PC-3 (cell line): Measurements from ENCODE around the gene RMI1. TPM values are rescaled to one million over a fixed set of nuclear protein-coding genes. Genes with fewer than 3 reads are reported as not detected.
A peak's percentile ranks its signal among the peaks of the same experiment; 100 is the strongest.

ENCODE experiments used
- ATAC-seq: fragments of 200-7000 bp; cut with Tn5 transposase; 2 replicates; pipeline ENCODE4 v1.9.1; 2020; ENCODE audit warnings: mild to moderate bottlenecking, moderate library complexity
- BruUV-seq: library from RNA; stranded (reverse); fragments of 400-500 nt; replicated peaks from 2 replicates; lab custom pipeline; 2021; lab: Mats Ljungman, UMichigan
- CTCF ChIA-PET: fragments of 300-600 bp; sonication (Branson Sonifier 250); formaldehyde crosslinking; loops from one replicate; lab custom pipeline; 2022; ENCODE audit warnings: antibody characterized with exemption; lab: Charles Lee
- POLR2A ChIA-PET: fragments of 300-600 bp; sonication (Branson Sonifier 250); formaldehyde crosslinking; loops from one replicate; lab custom pipeline; 2022; ENCODE audit warnings: antibody characterized with exemption; ENCODE audit not compliant: unreplicated experiment; lab: Charles Lee
- DNase-seq: peaks from one replicate; pipeline ENCODE4 v3.0.0-alpha.2; 2015
- H2AFZ ChIP-seq: fragments of 300-600 bp; sonication (generic); 2 replicates; pipeline ENCODE4 v1.6.0; 2016; ENCODE audit warnings: antibody characterized with exemption, low read length
- H3F3A ChIP-seq: fragments of 300-600 bp; sonication (generic); one replicate; pipeline ENCODE4 v1.6.0; 2017; ENCODE audit warnings: antibody characterized with exemption, low read length, control low read depth, mild to moderate bottlenecking; ENCODE audit not compliant: unreplicated experiment
- H3K27ac ChIP-seq: fragments of 300-600 bp; sonication (generic); 2 replicates; pipeline ENCODE4 v1.5.1; 2016; ENCODE audit warnings: mild to moderate bottlenecking, low read length
- H3K27me3 ChIP-seq: fragments of 300-600 bp; sonication (generic); 2 replicates; pipeline ENCODE4 v1.6.1; 2016; ENCODE audit warnings: low read length, mixed read lengths
- H3K36me3 ChIP-seq: fragments of 300-600 bp; sonication (generic); 2 replicates; pipeline ENCODE4 v1.6.1; 2016; ENCODE audit warnings: low read depth, mixed run types, low read length, mixed read lengths
- H3K4me1 ChIP-seq: fragments of 300-600 bp; sonication (generic); 2 replicates; pipeline ENCODE4 v1.5.1; 2016; ENCODE audit warnings: low read length; ENCODE audit not compliant: insufficient read depth
- H3K4me2 ChIP-seq: fragments of 300-600 bp; sonication (generic); 2 replicates; pipeline ENCODE4 v1.6.0; 2016; ENCODE audit warnings: low read length
- H3K4me3 ChIP-seq: fragments of 300-600 bp; sonication (generic); 2 replicates; pipeline ENCODE4 v1.5.1; 2016; ENCODE audit warnings: mild to moderate bottlenecking, low read length, mixed read lengths
- H3K79me2 ChIP-seq: fragments of 300-600 bp; sonication (generic); 2 replicates; pipeline ENCODE4 v1.6.1; 2017; ENCODE audit warnings: low read length, mixed read lengths
- H3K9ac ChIP-seq: fragments of 300-600 bp; sonication (generic); 2 replicates; pipeline ENCODE4 v1.6.0; 2016; ENCODE audit warnings: mild to moderate bottlenecking, low read length
- H3K9me2 ChIP-seq: fragments of 300-600 bp; sonication (generic); replicated peaks from 2 replicates; pipeline ENCODE4 v1.6.1; 2016; ENCODE audit warnings: mixed run types, low read length, mixed read lengths
- H3K9me3 ChIP-seq: fragments of 300-600 bp; sonication (generic); 2 replicates; pipeline ENCODE4 v1.6.1; 2016; ENCODE audit warnings: low read length, mixed read lengths
- H4K20me1 ChIP-seq: fragments of 300-600 bp; sonication (generic); 2 replicates; pipeline ENCODE4 v1.6.1; 2016; ENCODE audit warnings: low read length, mixed read lengths
- EZH2 ChIP-seq: fragments of 300-600 bp; sonication (generic); IDR thresholded peaks from one replicate; pipeline ENCODE4 v1.6.1; 2017; ENCODE audit warnings: antibody characterized with exemption, mild to moderate bottlenecking, low read length; ENCODE audit not compliant: unreplicated experiment
- EZH2phosphoT487 ChIP-seq: fragments of 300-600 bp; sonication (generic); IDR thresholded peaks from 2 replicates; pipeline ENCODE4 v1.6.1; 2018; ENCODE audit warnings: mild to moderate bottlenecking, antibody characterized with exemption, low read length, borderline replicate concordance
- intact Hi-C: fragments of 100-400 bp; cut with micrococcal nuclease; formaldehyde crosslinking; loops from 2 replicates; pipeline ENCODE4 v1.9.0; 2023
- total RNA-seq: library from RNA; depleted of rRNA; stranded (reverse); fragments of >200 nt; gene quantifications from 2 replicates; pipeline ENCODE4 v1.2.3, GENCODE V29; 2014
- TF ChIP-seq, protein P1 (sequence below): fragments of 300-600 bp; sonication (generic); conservative IDR thresholded peaks from 2 replicates; pipeline ENCODE4 v1.5.1; 2017; ENCODE audit warnings: antibody characterized with exemption, low read depth, mild to moderate bottlenecking, low read length

Gene RMI1
- total RNA-seq, 1 experiment from 2014 or later = 5.0 TPM

DNA sequence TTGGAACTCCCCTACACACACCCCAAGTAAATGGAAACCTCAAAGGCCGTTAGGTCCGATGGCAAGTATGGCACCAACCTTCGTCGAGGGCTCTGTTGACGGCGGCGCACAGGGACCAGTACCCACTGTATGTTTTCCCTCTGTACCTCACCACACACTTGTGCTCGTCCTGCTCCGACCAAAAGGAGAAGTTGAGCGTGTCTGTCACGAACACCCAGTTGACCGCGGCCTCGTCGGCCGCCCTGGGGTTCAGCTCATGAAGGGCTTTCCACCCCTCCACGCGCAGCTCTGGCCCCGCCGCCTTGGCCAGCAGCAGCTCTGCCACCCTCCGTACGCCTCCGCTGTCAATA is 24.5 kb upstream of the RMI1 start:
- peak overlapping the region; percentile 93 for H3K4me2 ChIP-seq
- TSS peak; percentile 77 for BruUV-seq
- no peaks in the 10 kb centered on the region for H4K20me1 ChIP-seq
- ChIA-PET CTCF (no interaction called here), POLR2A (no interaction called here)
- DNase-seq (no peak), ATAC-seq (no peak)
- peaks cover 28% of the 10 kb centered on the region for H3K4me1 ChIP-seq
- no peaks in the 10 kb centered on the region for H3K36me3 ChIP-seq
- H3K9me2 ChIP-seq = no peaks in the 10 kb centered on the region
- H3K4me3 ChIP-seq = peak overlapping the region; percentile 77
- H3K27ac ChIP-seq = peak overlapping the region; percentile 48
- H3K79me2 ChIP-seq = peaks cover 4% of the 10 kb centered on the region; the same call in 1 of the 2 replicates
- peak overlapping the region; percentile 84 for H3K9ac ChIP-seq
- intact Hi-C loops = no loop called here
- H3F3A ChIP-seq = no peaks in the 10 kb centered on the region
- no peaks in the 10 kb centered on the region for H3K27me3 ChIP-seq
- peak overlapping the region; percentile 97 for H2AFZ ChIP-seq
- H3K9me3 ChIP-seq = no peaks in the 10 kb centered on the region
- TF ChIP-seq, protein P1, sequence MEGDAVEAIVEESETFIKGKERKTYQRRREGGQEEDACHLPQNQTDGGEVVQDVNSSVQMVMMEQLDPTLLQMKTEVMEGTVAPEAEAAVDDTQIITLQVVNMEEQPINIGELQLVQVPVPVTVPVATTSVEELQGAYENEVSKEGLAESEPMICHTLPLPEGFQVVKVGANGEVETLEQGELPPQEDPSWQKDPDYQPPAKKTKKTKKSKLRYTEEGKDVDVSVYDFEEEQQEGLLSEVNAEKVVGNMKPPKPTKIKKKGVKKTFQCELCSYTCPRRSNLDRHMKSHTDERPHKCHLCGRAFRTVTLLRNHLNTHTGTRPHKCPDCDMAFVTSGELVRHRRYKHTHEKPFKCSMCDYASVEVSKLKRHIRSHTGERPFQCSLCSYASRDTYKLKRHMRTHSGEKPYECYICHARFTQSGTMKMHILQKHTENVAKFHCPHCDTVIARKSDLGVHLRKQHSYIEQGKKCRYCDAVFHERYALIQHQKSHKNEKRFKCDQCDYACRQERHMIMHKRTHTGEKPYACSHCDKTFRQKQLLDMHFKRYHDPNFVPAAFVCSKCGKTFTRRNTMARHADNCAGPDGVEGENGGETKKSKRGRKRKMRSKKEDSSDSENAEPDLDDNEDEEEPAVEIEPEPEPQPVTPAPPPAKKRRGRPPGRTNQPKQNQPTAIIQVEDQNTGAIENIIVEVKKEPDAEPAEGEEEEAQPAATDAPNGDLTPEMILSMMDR = no peak
- no peak for TF ChIP-seq EZH2
- no peak for TF ChIP-seq EZH2phosphoT487

DNA sequence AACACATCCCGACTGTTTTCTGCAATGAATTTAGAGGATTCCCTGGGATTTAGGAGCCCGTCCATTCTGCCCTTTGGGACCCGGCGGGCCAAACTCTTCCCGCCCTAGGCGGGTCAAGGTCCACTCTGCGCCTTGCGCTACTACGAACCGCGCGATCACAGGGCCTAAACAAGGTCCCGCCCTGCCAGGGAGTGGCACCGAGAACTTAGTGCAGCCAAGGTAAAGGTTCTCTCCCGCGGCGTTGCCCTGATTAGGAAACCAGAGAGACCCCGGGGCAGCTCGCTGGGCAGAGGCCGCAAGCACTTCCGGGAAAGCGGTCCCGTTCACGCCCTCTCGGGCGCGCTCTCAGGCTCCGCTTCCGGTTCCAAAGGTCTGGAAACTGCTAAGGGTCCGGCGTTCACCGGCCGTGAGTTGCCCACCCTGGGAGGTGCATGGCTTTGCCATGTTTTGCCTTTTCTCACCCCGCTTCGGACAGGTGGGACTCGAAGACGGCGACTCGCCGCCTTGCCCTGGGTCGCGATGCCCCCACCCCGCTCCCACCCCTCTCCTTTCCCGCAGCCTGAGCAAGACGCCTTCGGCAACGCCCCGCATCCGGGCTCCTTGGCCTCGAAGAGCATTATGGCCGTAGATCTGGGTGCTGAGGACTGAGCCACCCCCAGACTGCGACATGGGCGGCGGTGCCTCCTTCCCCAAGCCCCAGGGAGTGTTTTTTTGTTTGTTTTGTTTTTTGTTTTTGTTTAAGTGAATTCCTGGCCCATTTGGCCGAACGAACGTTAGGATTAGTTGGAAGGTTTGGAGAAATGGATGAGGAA is 24.0 kb upstream of the RMI1 start:
- Histone ChIP-seq H3K9me3 (no peaks in the 10 kb centered on the region), H3K27me3 (no peaks in the 10 kb centered on the region), H3K9me2 (no peaks in the 10 kb centered on the region), H3F3A (no peaks in the 10 kb centered on the region), H4K20me1 (no peaks in the 10 kb centered on the region), H3K9ac (peak overlapping the region; percentile 84), H3K4me1 (peaks cover 28% of the 10 kb centered on the region), H3K36me3 (no peaks in the 10 kb centered on the region), H2AFZ (peak overlapping the region; percentile 97), H3K27ac (peak overlapping the region; percentile 48), H3K4me2 (peak overlapping the region; percentile 93), H3K79me2 (peaks cover 4% of the 10 kb centered on the region; the same call in 1 of the 2 replicates), H3K4me3 (peak overlapping the region; percentile 77)
- intact Hi-C loops = no loop called here
- POLR2A ChIA-PET = no interaction called here
- DNase-seq (peak; percentile 61), ATAC-seq (peak; percentile 75)
- TSS peak; percentile 84 for BruUV-seq
- TF ChIP-seq EZH2 = no peak
- TF ChIP-seq, protein P1 = no peak
- TF ChIP-seq EZH2phosphoT487 = no peak
- CTCF ChIA-PET = no interaction called here

DNA sequence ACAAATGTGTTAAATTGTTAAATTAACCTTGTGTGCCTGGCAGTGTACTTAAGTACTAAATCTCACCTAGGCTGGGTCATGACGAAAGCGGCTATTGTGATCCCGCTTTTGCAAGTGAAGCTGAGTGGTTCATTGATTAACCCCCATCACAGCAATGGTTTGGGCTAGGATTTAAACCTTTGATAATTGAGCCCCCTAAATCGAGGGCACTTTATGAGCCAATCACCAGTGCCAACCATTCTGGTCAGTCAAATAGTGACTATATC is 23.4 kb upstream of the RMI1 start:
- ATAC-seq (no peak), DNase-seq (no peak)
- Histone ChIP-seq H4K20me1 (no peaks in the 10 kb centered on the region), H3K9ac (peak overlapping the region; percentile 84), H3K27ac (no peak overlapping the region), H3K36me3 (no peaks in the 10 kb centered on the region), H3K27me3 (no peaks in the 10 kb centered on the region), H3K9me3 (no peaks in the 10 kb centered on the region), H3F3A (no peaks in the 10 kb centered on the region), H3K4me1 (peaks cover 33% of the 10 kb centered on the region), H2AFZ (peak overlapping the region; percentile 97), H3K4me2 (peak overlapping the region; percentile 93), H3K4me3 (peak overlapping the region; percentile 77), H3K9me2 (no peaks in the 10 kb centered on the region), H3K79me2 (peaks cover 4% of the 10 kb centered on the region; the same call in 1 of the 2 replicates)
- POLR2A ChIA-PET = no interaction called here
- intact Hi-C loops = no loop called here
- CTCF ChIA-PET = no interaction called here
- TF ChIP-seq, protein P1 = no peak
- TF ChIP-seq EZH2 (no peak), EZH2phosphoT487 (no peak)
- BruUV-seq = no TSS peak
